ENCODE results near the gene CRKL.

Gene CRKL, protein sequence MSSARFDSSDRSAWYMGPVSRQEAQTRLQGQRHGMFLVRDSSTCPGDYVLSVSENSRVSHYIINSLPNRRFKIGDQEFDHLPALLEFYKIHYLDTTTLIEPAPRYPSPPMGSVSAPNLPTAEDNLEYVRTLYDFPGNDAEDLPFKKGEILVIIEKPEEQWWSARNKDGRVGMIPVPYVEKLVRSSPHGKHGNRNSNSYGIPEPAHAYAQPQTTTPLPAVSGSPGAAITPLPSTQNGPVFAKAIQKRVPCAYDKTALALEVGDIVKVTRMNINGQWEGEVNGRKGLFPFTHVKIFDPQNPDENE

GRCh38 chr22:20916916-20917810, at the start of gene CRKL:
CRKL (plus strand) TSS chr22:20917407; CDS start chr22:20917935, 528 bp downstream.
- peak; percentile 97 to 98 for DNase-seq (ENCODE audit: low read depth in 2 of 2)
- H3K4me3 ChIP-seq (replicated peaks in 1 of 2; ENCODE audit: low read depth in 2 of 2, low read length in 2 of 2), result peak within 1 kb of the TSS; percentile 97 to 99
- peak; percentile 86 for TF ChIP-seq CTCF (IDR thresholded peaks at IDR 0.05; ENCODE audit: low read depth, low read length)

DNA sequence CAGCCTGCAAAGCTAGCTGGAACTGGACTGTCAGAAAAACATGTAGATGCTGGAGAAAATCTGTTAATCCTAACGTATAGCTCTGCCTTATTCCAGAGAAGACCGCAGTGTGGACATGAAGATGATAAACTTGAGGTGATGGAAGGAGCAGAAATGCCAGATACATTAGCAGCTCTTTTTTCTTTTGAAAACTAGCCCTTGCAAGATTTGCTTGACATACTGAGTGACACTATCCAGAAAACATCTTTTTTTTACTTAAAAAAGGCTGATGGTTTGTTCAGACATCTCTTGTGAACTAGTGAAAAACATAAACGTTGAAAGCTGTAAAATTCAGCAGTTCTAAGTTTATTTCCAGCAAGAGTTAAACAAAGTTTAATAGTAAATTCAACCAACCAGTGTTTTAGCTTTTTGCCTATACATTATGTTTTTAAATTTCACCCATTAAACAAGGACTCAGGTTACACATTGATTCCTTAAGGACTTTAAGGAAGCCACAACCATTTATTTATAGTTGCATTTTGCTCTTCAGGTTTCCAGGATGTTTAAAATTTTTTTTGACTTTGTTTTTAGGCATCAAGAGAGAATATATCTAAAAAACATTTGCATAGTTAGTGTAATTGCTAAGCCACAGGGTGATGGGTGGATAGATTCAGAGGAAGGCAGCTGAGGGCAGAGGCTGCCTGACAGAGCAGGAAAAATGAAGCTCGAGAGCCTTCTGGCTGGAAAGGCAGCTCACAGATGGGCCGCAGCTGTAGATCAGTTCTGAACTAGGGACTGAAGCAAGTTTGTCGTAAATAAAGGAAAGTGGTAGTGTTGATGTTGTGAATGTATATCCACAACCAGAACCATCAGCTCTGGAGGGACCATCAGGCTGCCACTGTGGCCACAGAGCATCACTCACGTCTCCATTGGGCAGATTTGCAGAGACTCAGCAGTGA, 48.9 kb upstream of the CRKL start:
- no peak overlapping the region for H3K4me3 ChIP-seq (replicated peaks in 1 of 2; ENCODE audit: low read depth in 2 of 2, low read length in 2 of 2)
- TF ChIP-seq CTCF (IDR thresholded peaks at IDR 0.05; ENCODE audit: low read depth, low read length), result no peak
- DNase-seq (ENCODE audit: low read depth in 2 of 2), result no peak

DNA sequence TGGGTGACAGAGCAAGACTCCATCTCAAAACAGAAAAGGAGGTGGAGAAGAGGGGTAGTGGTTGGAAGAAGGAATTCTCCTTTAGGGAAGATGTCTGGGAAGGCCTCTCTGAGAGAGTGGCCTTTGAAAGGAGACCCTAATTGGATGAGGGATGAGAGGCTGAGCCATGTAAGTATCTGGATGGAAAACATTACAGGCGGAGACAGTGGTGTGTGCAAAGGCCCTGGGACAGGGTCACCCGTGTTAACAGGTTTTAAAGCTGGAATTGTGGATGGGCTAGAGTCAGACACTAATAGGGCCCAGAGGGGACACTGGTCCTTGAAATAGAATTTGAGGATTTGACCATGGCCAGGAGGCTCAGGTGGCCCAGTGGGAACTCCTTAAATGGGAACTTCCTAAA, 48.0 kb upstream of the CRKL start:
- no peak for DNase-seq (ENCODE audit: low read depth in 2 of 2)
- no peak overlapping the region for H3K4me3 ChIP-seq (replicated peaks in 1 of 2; ENCODE audit: low read depth in 2 of 2, low read length in 2 of 2)
- no peak for TF ChIP-seq CTCF (IDR thresholded peaks at IDR 0.05; ENCODE audit: low read depth, low read length)

- TF ChIP-seq CTCF (IDR thresholded peaks at IDR 0.05; ENCODE audit: low read depth, low read length), result no peak
- DNase-seq (ENCODE audit: low read depth in 2 of 2), result no peak
- H3K4me3 ChIP-seq (replicated peaks in 1 of 2; ENCODE audit: low read depth in 2 of 2, low read length in 2 of 2), result no peak overlapping the region
These were observed 44.0 kb upstream of the CRKL start for GRCh38 chr22:20873214-20873613.

GRCh38 chr22:20875296-20875695, 41.9 kb upstream of the CRKL start:
- DNase-seq (ENCODE audit: low read depth in 2 of 2), result no peak
- H3K4me3 ChIP-seq (replicated peaks in 1 of 2; ENCODE audit: low read depth in 2 of 2, low read length in 2 of 2), result no peak overlapping the region
- no peak for TF ChIP-seq CTCF (IDR thresholded peaks at IDR 0.05; ENCODE audit: low read depth, low read length)

GRCh38 chr22:20877715-20878114, 39.5 kb upstream of the CRKL start:
- no peak overlapping the region for H3K4me3 ChIP-seq (replicated peaks in 1 of 2; ENCODE audit: low read depth in 2 of 2, low read length in 2 of 2)
- DNase-seq (ENCODE audit: low read depth in 2 of 2), result no peak
- TF ChIP-seq CTCF (IDR thresholded peaks at IDR 0.05; ENCODE audit: low read depth, low read length), result no peak
